ENCODE data around the gene SPC24.
A peak's percentile ranks its signal among the peaks of the same experiment; 100 is the strongest.

Gene SPC24

GRCh38 chr19:11137542-11138384 is 17.8 kb downstream of the SPC24 start:
- Histone ChIP-seq H3K9me3 (ENCODE audit: control insufficient read depth, insufficient read depth, low read length) (no peaks in the 10 kb centered on the region), H3K36me3 (ENCODE audit: control insufficient read depth, low read length) (peaks cover 2% of the 10 kb centered on the region), H3K4me1 (ENCODE audit: control insufficient read depth, low read length) (peaks cover 60% of the 10 kb centered on the region), H3K4me2 (ENCODE audit: low read length) (peak overlapping the region; percentile 82), H3K27ac (ENCODE audit: low read depth, low read length) (0 out of 2 replicates have a peak overlapping the region, but pooled peaks have one; percentile 8), H4K20me1 (ENCODE audit: control insufficient read depth, insufficient read depth, low read depth, low read length) (no peaks in the 10 kb centered on the region), H3K27me3 (ENCODE audit: control insufficient read depth, low read length) (no peaks in the 10 kb centered on the region), H3K9me2 (replicated peaks; ENCODE audit: control insufficient read depth, low read length) (no peaks in the 10 kb centered on the region), H3K4me3 (ENCODE audit: low read length) (peak overlapping the region; percentile 67), H3K79me2 (ENCODE audit: control insufficient read depth, low read length) (no peaks in the 10 kb centered on the region), H3F3A (ENCODE audit: control insufficient read depth, insufficient read depth) (peaks cover 29% of the 10 kb centered on the region)
- TF ChIP-seq EZH2phosphoT487 (IDR thresholded peaks at IDR 0.05; ENCODE audit: borderline replicate concordance, low read length) = no peak
- TF ChIP-seq, protein P1, sequence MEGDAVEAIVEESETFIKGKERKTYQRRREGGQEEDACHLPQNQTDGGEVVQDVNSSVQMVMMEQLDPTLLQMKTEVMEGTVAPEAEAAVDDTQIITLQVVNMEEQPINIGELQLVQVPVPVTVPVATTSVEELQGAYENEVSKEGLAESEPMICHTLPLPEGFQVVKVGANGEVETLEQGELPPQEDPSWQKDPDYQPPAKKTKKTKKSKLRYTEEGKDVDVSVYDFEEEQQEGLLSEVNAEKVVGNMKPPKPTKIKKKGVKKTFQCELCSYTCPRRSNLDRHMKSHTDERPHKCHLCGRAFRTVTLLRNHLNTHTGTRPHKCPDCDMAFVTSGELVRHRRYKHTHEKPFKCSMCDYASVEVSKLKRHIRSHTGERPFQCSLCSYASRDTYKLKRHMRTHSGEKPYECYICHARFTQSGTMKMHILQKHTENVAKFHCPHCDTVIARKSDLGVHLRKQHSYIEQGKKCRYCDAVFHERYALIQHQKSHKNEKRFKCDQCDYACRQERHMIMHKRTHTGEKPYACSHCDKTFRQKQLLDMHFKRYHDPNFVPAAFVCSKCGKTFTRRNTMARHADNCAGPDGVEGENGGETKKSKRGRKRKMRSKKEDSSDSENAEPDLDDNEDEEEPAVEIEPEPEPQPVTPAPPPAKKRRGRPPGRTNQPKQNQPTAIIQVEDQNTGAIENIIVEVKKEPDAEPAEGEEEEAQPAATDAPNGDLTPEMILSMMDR (IDR thresholded peaks at IDR 0.05; ENCODE audit: low read depth, low read length, poor library complexity, severe bottlenecking) = peak; percentile 78

GRCh38 chr19:11136400-11137101 is 19.0 kb downstream of the SPC24 start:
- no peaks in the 10 kb centered on the region; the same call in 1 of the 2 replicates for H3K79me2 ChIP-seq (ENCODE audit: control insufficient read depth, low read length)
- TF ChIP-seq, protein P1 (IDR thresholded peaks at IDR 0.05; ENCODE audit: low read depth, low read length, poor library complexity, severe bottlenecking) = no peak
- no peak for TF ChIP-seq EZH2phosphoT487 (IDR thresholded peaks at IDR 0.05; ENCODE audit: borderline replicate concordance, low read length)
- no peak overlapping the region for H3K27ac ChIP-seq (ENCODE audit: low read depth, low read length)
- no peak overlapping the region for H3K4me2 ChIP-seq (ENCODE audit: low read length)
- H3F3A ChIP-seq (ENCODE audit: control insufficient read depth, insufficient read depth) = peaks cover 31% of the 10 kb centered on the region
- peaks cover 13% of the 10 kb centered on the region for H3K36me3 ChIP-seq (ENCODE audit: control insufficient read depth, low read length)
- no peaks in the 10 kb centered on the region for H3K27me3 ChIP-seq (ENCODE audit: control insufficient read depth, low read length)
- no peaks in the 10 kb centered on the region for H3K9me2 ChIP-seq (replicated peaks; ENCODE audit: control insufficient read depth, low read length)
- no peaks in the 10 kb centered on the region for H3K9me3 ChIP-seq (ENCODE audit: control insufficient read depth, insufficient read depth, low read length)
- peaks cover 54% of the 10 kb centered on the region for H3K4me1 ChIP-seq (ENCODE audit: control insufficient read depth, low read length)
- peaks cover under 1% of the 10 kb centered on the region; the same call in 1 of the 2 replicates for H4K20me1 ChIP-seq (ENCODE audit: control insufficient read depth, insufficient read depth, low read depth, low read length)
- H3K4me3 ChIP-seq (ENCODE audit: low read length) = no peak overlapping the region

GRCh38 chr19:11131471-11131870 is 24.1 kb downstream of the SPC24 start:
- Histone ChIP-seq H3F3A (ENCODE audit: control insufficient read depth, insufficient read depth) (peaks cover 31% of the 10 kb centered on the region), H3K4me1 (ENCODE audit: control insufficient read depth, low read length) (peaks cover 17% of the 10 kb centered on the region), H3K36me3 (ENCODE audit: control insufficient read depth, low read length) (peaks cover 58% of the 10 kb centered on the region)

More at GRCh38 chr19:11131471-11131870, 24.1 kb downstream of the SPC24 start:
- Histone ChIP-seq H3K4me3 (ENCODE audit: low read length) (no peak overlapping the region), H3K79me2 (ENCODE audit: control insufficient read depth, low read length) (no peaks in the 10 kb centered on the region; the same call in 1 of the 2 replicates), H3K9me3 (ENCODE audit: control insufficient read depth, insufficient read depth, low read length) (no peaks in the 10 kb centered on the region), H3K27ac (ENCODE audit: low read depth, low read length) (no peak overlapping the region), H3K4me2 (ENCODE audit: low read length) (no peak overlapping the region), H4K20me1 (ENCODE audit: control insufficient read depth, insufficient read depth, low read depth, low read length) (peaks cover 14% of the 10 kb centered on the region; the same call in 1 of the 2 replicates), H3K9me2 (replicated peaks; ENCODE audit: control insufficient read depth, low read length) (no peaks in the 10 kb centered on the region), H3K27me3 (ENCODE audit: control insufficient read depth, low read length) (no peaks in the 10 kb centered on the region)
- TF ChIP-seq, protein P1 (IDR thresholded peaks at IDR 0.05; ENCODE audit: low read depth, low read length, poor library complexity, severe bottlenecking) = no peak
- TF ChIP-seq EZH2phosphoT487 (IDR thresholded peaks at IDR 0.05; ENCODE audit: borderline replicate concordance, low read length) = no peak
